Tibial artery (tissue), 4 donors: ENCODE data around the gene STMN1.
"Not testable (repeated sequence)": the region's sequence is repeated elsewhere in the genome, so short reads cannot be mapped to it uniquely, and the experiment has no call there.

Experiments
- DNase-seq, 2 donors: peaks; one replicate each; pipeline ENCODE4 v3.0.0-alpha.2; 2019
- H3K27ac ChIP-seq, 2 donors: fragments of 200-600 bp; sonication (generic) in 1 of 2; 1 replicate in 1 of 2; 2 replicates in 1 of 2; pipeline ENCODE4 v1.5.1; 2018 to 2019; ENCODE audit warnings: mild to moderate bottlenecking in 1 of 2
- H3K27me3 ChIP-seq, 2 donors: fragments of 200-600 bp; sonication (generic) in 1 of 2; one replicate each; pipeline versions ENCODE4 v1.5.1 to v1.6.0; 2016 to 2019
- H3K36me3 ChIP-seq, 3 donors: fragments of 200-600 bp; sonication (generic) in 2 of 3; one replicate each; pipeline ENCODE4 v1.5.1; 2016 to 2019; ENCODE audit warnings: mild to moderate bottlenecking in 2 of 3
- H3K4me1 ChIP-seq, 4 donors: fragments of 200-600 bp; sonication (generic) in 2 of 4; 1 replicate in 3 of 4; 2 replicates in 1 of 4; pipeline ENCODE4 v1.5.1; 2016 to 2019
- H3K4me3 ChIP-seq, 2 donors: fragments of 200-600 bp; sonication (generic) in 1 of 2; 1 replicate in 1 of 2; 2 replicates in 1 of 2; pipeline ENCODE4 v1.5.1; 2018 to 2019; ENCODE audit warnings: mild to moderate bottlenecking in 2 of 2
- H3K9me3 ChIP-seq, 3 donors: fragments of 200-600 bp; sonication (generic) in 1 of 3; one replicate each; pipeline ENCODE4 v1.5.1; 2016 to 2019
- intact Hi-C: fragments of 100-400 bp; cut with DNase I; formaldehyde crosslinking; loops from one replicate; pipeline ENCODE4 v1.15.0; 2023; ENCODE audit warnings: low total_unique reads
- TF ChIP-seq, protein P1 (sequence below), 2 experiments: fragments of 200-600 bp in 1 of 2; fragments of 450-650 bp in 1 of 2; IDR thresholded peaks; one replicate each; pipeline ENCODE4 v1.5.1; 2017 to 2019; ENCODE audit warnings: antibody characterized with exemption in 2 of 2, mild to moderate bottlenecking in 1 of 2, moderate library complexity in 1 of 2

The STMN1 gene

DNA sequence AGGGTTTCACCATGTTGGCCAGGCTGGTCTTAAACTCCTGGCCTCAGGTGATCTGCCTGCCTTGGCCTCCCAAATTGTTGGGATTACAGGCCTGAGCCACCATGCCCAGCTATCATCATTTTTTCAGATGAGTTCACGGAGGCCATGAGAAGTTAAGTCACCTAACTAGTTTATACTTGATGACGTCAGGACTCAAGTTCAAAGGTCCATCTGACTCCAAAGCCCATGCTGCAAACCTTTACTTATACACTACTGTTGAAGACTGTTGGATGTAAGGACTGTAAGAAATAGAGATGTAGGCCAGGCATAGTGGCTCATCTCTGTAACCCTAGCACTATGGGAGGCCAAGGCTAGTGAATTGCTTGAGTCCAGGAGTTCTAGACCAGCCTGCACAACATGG lies 40.8 kb upstream of the STMN1 start:
- Histone ChIP-seq H3K27ac (no peak overlapping the region), H3K4me1 (no peaks in the 10 kb centered on the region), H3K9me3 (peaks cover 0 to 7% (median 0%) of the 10 kb centered on the region in 3 donors), H3K27me3 (peaks cover 0 to 6% of the 10 kb centered on the region in 2 donors), H3K4me3 (no peak overlapping the region), H3K36me3 (no peaks in the 10 kb centered on the region)
- DNase-seq = no peak
- intact Hi-C loops = no loop called here
- TF ChIP-seq, protein P1, sequence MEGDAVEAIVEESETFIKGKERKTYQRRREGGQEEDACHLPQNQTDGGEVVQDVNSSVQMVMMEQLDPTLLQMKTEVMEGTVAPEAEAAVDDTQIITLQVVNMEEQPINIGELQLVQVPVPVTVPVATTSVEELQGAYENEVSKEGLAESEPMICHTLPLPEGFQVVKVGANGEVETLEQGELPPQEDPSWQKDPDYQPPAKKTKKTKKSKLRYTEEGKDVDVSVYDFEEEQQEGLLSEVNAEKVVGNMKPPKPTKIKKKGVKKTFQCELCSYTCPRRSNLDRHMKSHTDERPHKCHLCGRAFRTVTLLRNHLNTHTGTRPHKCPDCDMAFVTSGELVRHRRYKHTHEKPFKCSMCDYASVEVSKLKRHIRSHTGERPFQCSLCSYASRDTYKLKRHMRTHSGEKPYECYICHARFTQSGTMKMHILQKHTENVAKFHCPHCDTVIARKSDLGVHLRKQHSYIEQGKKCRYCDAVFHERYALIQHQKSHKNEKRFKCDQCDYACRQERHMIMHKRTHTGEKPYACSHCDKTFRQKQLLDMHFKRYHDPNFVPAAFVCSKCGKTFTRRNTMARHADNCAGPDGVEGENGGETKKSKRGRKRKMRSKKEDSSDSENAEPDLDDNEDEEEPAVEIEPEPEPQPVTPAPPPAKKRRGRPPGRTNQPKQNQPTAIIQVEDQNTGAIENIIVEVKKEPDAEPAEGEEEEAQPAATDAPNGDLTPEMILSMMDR (IDR thresholded peaks at IDR 0.05) = no peak

DNA sequence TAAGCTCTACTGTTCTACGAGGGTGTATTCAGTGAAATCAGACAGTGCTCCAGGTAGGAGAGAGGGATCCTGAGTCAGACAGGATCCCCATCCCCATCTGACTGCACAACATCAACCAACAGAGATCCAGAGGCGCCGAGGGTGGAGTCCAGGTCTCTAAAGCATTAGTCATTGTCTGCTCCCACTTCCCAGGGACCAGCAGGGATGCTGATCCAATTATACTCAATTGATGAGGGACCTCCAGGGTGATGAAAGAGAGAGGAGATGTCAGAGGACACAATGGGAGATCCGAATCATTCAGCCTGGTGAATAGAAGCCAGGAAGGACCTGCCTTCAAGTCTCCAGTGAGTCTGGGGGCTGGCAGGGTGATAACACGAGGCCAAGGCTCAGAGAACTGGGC lies 39.5 kb upstream of the STMN1 start:
- Histone ChIP-seq H3K4me1 (no peaks in the 10 kb centered on the region), H3K27me3 (no peaks in the 10 kb centered on the region), H3K4me3 (no peak overlapping the region), H3K27ac (no peak overlapping the region), H3K9me3 (peaks cover 0 to 7% (median 0%) of the 10 kb centered on the region in 3 donors), H3K36me3 (no peaks in the 10 kb centered on the region)
- DNase-seq = no peak
- TF ChIP-seq, protein P1 (IDR thresholded peaks at IDR 0.05) = no peak
- intact Hi-C loops = no loop called here

DNA sequence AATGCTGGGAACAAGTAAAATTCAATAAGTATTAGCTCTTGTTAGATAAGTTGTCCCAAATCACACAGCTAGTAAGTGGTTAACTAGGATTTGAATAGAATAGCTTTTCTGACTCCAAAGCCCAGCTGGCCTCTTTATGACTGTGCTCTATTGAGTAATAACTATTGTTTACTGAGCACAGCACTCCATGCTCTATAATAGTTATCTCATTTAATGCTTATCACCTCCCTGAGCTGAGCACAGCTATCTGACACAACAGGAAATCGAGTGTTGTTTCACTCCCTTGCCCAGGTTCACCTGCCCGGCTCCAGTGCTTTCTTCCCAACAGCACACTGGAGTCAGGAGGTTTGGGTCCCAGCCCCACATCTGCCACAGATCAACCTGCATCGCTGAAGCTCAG lies 38.8 kb upstream of the STMN1 start:
- Histone ChIP-seq H3K4me3 (no peak overlapping the region), H3K4me1 (no peaks in the 10 kb centered on the region), H3K27me3 (no peaks in the 10 kb centered on the region), H3K36me3 (no peaks in the 10 kb centered on the region), H3K27ac (no peak overlapping the region), H3K9me3 (peaks cover 0 to 7% (median 0%) of the 10 kb centered on the region in 3 donors)
- TF ChIP-seq, protein P1 (IDR thresholded peaks at IDR 0.05) = no peak
- intact Hi-C loops = no loop called here
- DNase-seq = no peak

DNA sequence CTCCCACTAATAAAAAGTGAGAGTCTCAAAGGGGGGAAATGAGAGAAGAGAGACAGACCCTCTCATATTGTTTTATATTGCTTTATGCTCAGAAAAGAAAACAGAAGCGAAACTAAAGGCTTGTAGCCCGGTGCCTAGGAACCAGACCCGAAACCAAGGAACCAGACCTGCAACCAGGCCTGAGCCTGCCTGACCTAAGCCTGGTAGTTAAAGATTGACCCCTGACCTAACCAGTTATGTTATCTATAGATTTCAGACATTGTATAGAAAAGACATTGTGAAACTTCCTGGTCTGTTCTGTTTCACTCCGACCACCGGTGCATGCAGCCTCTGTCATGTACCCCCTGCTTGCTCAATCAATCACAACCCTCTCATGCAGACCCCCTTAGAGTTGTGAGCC lies 37.3 kb upstream of the STMN1 start:
- DNase-seq, intact Hi-C loops, H3K9me3 ChIP-seq, H3K4me1 ChIP-seq, H3K36me3 ChIP-seq, H3K27me3 ChIP-seq, H3K4me3 ChIP-seq, H3K27ac ChIP-seq: not testable (repeated sequence)

DNA sequence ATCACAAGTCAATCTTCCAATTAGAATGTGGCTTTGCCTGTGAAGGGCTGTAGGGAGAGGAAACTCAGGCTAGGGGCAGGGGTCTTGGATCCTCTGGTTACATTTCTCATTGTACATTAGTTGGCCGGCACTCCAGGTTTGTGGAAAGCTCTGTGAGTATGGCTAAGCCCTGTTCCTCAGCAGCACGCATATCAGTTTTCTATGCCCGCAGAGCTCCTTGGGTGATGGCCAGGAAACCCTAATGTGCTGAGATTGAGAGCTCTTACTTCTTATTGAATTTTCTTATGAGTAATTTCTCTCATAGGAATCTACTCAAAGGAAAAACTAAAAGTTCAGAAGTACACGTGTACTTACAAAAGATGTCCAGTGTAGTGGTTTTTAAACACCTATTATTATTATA lies 30.7 kb upstream of the STMN1 start:
- TF ChIP-seq, protein P1 (IDR thresholded peaks at IDR 0.05) = no peak
- Histone ChIP-seq H3K27ac (no peak overlapping the region), H3K4me1 (no peaks in the 10 kb centered on the region), H3K27me3 (no peaks in the 10 kb centered on the region), H3K9me3 (no peaks in the 10 kb centered on the region), H3K36me3 (no peaks in the 10 kb centered on the region), H3K4me3 (no peak overlapping the region)
- no peak for DNase-seq
- intact Hi-C loops = no loop called here

DNA sequence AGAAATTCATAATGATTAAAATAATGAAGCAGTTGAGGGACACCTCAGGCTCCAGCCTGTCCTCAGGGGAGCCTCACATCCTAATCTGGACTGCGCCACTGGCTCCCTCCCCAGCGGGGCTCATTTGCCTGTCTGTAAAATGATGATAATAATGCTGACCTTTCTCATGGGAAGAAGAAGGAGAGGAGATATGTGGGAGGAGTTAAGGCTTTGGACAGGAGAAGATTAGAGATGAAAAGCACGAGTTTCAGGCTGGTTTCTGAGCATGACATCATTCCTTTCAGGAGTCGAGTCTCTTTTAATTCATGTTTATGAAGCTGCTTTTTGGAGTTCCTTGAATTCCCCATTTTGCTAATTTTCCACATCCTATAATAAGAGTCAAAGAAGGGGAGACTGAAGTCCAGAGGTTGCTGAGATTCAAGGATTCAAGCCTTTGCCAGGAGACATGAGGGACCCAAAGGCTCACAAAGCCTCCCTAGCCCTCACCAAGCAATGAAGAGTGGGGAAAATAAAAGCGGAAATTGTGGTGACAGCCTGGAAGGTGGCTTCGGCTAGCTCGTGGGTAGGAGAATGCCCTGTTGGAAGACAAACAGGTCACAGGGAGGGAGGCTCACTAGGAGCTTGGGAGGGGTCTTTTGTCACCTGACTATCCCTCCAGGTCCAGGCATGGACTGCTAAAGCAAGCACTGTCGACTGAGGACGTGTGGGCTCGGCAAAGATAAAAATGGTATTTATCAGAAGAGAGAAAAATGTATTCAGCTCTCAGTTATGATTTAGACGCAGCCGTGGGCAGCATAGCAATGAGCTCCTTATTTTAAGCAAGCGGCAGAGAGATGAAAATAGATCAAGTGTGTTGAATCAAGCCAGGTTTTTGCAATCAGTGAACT lies 27.5 kb upstream of the STMN1 start:
- Histone ChIP-seq H3K36me3 (no peaks in the 10 kb centered on the region), H3K9me3 (no peaks in the 10 kb centered on the region), H3K4me1 (no peaks in the 10 kb centered on the region), H3K4me3 (no peak overlapping the region), H3K27ac (no peak overlapping the region), H3K27me3 (peaks cover 0 to 3% of the 10 kb centered on the region in 2 donors)
- intact Hi-C loops = loop anchor here (2.0 kb wide), 1 partner anchor 23 kb away; no protein-coding TSS in a partner anchor
- TF ChIP-seq, protein P1 (IDR thresholded peaks at IDR 0.05) = no peak
- no peak for DNase-seq

DNA sequence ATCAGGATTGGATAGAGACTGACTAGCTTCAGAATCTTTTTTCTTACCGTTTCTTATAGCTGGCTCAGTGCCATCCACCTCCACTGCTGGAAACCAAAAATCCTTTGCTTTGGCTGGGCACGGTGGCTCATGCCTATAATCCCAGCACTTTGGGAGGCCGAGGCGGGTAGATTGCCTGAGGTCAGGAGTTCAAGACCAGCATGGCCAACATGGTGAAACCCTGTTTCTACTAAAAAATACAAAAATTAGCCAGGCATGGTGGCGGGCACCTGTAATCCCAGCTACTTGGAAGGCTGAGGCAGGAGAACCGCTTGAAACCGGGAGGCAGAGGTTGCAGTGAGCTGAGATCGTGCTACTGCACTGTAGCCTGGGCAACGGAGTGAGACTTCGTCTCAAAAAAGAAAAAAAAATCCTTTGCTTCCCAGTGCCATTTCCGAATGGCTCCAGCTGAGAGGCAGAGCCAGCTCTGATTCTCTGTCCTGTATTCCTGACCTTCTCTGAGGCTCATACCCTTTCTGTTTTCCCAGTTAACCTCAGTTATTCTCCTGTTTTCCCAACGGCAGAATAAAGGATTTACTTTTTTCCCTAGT lies 26.7 kb upstream of the STMN1 start:
- H3K4me1 ChIP-seq, H3K27ac ChIP-seq, H3K9me3 ChIP-seq, DNase-seq, H3K36me3 ChIP-seq, H3K4me3 ChIP-seq, H3K27me3 ChIP-seq: not testable (repeated sequence)
- intact Hi-C loops = loop anchor here (2.0 kb wide), 1 partner anchor 24 kb away; no protein-coding TSS in a partner anchor
